Panc1 (cell line): Measurements from ENCODE around the gene RASGEF1C.

ENCODE experiments used
- POLR2AphosphoS5 ChIP-seq: IDR thresholded peaks from 2 replicates; pipeline ENCODE4 v1.6.1; 2012; ENCODE audit warnings: mild to moderate bottlenecking, low read depth, low read length, moderate library complexity
- TF ChIP-seq, protein P1 (sequence below): fragments of 450-650 bp; IDR thresholded peaks from 2 replicates; pipeline ENCODE4 v1.5.1; 2017; ENCODE audit warnings: mild to moderate bottlenecking
- TF ChIP-seq, protein P2 (sequence below), 2 experiments: IDR thresholded peaks; 2 replicates each; pipeline ENCODE4 v1.6.1; 2011 to 2012; ENCODE audit warnings: low read depth in 2 of 2, control low read depth in 1 of 2, low read length in 1 of 2, mild to moderate bottlenecking in 1 of 2, moderate library complexity in 1 of 2; ENCODE audit not compliant: insufficient read depth in 1 of 2

DNA sequence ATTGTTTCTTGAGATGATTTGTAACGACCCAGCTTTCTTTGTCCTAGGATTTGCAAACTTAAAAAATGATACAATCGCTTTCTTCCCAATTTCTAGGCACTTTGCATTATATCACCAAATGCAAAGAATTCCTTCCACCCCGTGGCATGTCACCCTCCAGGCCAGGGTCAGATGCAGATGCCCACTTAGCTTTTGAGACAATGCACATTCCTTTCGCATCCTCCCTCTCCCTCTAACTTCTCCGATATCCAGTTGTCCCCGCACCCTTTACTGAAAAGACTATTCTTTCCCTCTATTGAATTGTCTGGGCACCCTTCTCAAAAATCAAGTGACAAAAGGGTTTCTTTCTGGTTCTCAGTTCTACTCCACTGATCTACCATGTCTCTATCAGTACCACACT is 154.8 kb downstream of the RASGEF1C start:
- TF ChIP-seq, protein P1, sequence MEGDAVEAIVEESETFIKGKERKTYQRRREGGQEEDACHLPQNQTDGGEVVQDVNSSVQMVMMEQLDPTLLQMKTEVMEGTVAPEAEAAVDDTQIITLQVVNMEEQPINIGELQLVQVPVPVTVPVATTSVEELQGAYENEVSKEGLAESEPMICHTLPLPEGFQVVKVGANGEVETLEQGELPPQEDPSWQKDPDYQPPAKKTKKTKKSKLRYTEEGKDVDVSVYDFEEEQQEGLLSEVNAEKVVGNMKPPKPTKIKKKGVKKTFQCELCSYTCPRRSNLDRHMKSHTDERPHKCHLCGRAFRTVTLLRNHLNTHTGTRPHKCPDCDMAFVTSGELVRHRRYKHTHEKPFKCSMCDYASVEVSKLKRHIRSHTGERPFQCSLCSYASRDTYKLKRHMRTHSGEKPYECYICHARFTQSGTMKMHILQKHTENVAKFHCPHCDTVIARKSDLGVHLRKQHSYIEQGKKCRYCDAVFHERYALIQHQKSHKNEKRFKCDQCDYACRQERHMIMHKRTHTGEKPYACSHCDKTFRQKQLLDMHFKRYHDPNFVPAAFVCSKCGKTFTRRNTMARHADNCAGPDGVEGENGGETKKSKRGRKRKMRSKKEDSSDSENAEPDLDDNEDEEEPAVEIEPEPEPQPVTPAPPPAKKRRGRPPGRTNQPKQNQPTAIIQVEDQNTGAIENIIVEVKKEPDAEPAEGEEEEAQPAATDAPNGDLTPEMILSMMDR = no peak
- TF ChIP-seq, protein P2, sequence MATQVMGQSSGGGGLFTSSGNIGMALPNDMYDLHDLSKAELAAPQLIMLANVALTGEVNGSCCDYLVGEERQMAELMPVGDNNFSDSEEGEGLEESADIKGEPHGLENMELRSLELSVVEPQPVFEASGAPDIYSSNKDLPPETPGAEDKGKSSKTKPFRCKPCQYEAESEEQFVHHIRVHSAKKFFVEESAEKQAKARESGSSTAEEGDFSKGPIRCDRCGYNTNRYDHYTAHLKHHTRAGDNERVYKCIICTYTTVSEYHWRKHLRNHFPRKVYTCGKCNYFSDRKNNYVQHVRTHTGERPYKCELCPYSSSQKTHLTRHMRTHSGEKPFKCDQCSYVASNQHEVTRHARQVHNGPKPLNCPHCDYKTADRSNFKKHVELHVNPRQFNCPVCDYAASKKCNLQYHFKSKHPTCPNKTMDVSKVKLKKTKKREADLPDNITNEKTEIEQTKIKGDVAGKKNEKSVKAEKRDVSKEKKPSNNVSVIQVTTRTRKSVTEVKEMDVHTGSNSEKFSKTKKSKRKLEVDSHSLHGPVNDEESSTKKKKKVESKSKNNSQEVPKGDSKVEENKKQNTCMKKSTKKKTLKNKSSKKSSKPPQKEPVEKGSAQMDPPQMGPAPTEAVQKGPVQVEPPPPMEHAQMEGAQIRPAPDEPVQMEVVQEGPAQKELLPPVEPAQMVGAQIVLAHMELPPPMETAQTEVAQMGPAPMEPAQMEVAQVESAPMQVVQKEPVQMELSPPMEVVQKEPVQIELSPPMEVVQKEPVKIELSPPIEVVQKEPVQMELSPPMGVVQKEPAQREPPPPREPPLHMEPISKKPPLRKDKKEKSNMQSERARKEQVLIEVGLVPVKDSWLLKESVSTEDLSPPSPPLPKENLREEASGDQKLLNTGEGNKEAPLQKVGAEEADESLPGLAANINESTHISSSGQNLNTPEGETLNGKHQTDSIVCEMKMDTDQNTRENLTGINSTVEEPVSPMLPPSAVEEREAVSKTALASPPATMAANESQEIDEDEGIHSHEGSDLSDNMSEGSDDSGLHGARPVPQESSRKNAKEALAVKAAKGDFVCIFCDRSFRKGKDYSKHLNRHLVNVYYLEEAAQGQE (IDR thresholded peaks at IDR 0.05; ENCODE audit: insufficient read depth in 1 of 2, low read depth in 2 of 2, low read length in 1 of 2) = no peak
- TF ChIP-seq POLR2AphosphoS5 = no peak
